B cell (primary cell): ENCODE data around the gene STPG3.

Experiments
- EZH2 ChIP-seq: IDR thresholded peaks from 2 replicates; pipeline ENCODE4 v1.6.1; 2012; ENCODE audit warnings: borderline replicate concordance, low read depth, mild to moderate bottlenecking, moderate library complexity, low read length; ENCODE audit not compliant: insufficient read depth, poor library complexity, severe bottlenecking
- TF ChIP-seq, protein P1 (sequence below): fragments of 200-600 bp; IDR thresholded peaks from one replicate; pipeline ENCODE4 v1.8.0; 2022; ENCODE audit warnings: antibody characterized with exemption, mild to moderate bottlenecking

- TF ChIP-seq, protein P1, sequence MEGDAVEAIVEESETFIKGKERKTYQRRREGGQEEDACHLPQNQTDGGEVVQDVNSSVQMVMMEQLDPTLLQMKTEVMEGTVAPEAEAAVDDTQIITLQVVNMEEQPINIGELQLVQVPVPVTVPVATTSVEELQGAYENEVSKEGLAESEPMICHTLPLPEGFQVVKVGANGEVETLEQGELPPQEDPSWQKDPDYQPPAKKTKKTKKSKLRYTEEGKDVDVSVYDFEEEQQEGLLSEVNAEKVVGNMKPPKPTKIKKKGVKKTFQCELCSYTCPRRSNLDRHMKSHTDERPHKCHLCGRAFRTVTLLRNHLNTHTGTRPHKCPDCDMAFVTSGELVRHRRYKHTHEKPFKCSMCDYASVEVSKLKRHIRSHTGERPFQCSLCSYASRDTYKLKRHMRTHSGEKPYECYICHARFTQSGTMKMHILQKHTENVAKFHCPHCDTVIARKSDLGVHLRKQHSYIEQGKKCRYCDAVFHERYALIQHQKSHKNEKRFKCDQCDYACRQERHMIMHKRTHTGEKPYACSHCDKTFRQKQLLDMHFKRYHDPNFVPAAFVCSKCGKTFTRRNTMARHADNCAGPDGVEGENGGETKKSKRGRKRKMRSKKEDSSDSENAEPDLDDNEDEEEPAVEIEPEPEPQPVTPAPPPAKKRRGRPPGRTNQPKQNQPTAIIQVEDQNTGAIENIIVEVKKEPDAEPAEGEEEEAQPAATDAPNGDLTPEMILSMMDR, result no peak
- no peak for TF ChIP-seq EZH2
Measured at GRCh38 chr9:137293482-137294090, 42.5 kb downstream of the STPG3 start.
